Esophagus muscularis mucosa (tissue), 3 donors: ENCODE data around the gene MID1.

Experiments used
- POLR2A ChIP-seq: fragments of 450-650 bp; IDR thresholded peaks from one replicate; pipeline ENCODE4 v1.6.1; 2017; ENCODE audit warnings: antibody characterized with exemption, moderate library complexity, mild to moderate bottlenecking, low read depth
- TF ChIP-seq, protein P1 (sequence below), 3 experiments: fragments of 200-600 bp in 2 of 3; fragments of 450-650 bp in 1 of 3; sonication (generic) in 2 of 3; IDR thresholded peaks; one replicate each; pipeline ENCODE4 v1.5.1; 2017 to 2019; ENCODE audit warnings: antibody characterized with exemption in 3 of 3, mild to moderate bottlenecking in 2 of 3, moderate library complexity in 1 of 3

GRCh38 chrX:10597871-10598270, 22.5 kb downstream of the MID1 start:
- TF ChIP-seq POLR2A = no peak
- TF ChIP-seq, protein P1, sequence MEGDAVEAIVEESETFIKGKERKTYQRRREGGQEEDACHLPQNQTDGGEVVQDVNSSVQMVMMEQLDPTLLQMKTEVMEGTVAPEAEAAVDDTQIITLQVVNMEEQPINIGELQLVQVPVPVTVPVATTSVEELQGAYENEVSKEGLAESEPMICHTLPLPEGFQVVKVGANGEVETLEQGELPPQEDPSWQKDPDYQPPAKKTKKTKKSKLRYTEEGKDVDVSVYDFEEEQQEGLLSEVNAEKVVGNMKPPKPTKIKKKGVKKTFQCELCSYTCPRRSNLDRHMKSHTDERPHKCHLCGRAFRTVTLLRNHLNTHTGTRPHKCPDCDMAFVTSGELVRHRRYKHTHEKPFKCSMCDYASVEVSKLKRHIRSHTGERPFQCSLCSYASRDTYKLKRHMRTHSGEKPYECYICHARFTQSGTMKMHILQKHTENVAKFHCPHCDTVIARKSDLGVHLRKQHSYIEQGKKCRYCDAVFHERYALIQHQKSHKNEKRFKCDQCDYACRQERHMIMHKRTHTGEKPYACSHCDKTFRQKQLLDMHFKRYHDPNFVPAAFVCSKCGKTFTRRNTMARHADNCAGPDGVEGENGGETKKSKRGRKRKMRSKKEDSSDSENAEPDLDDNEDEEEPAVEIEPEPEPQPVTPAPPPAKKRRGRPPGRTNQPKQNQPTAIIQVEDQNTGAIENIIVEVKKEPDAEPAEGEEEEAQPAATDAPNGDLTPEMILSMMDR (IDR thresholded peaks at IDR 0.05) = peak in 1 of 3 experiments; percentile 36
